Measurements from ENCODE around the gene MACROD2. TPM values are rescaled to one million over a fixed set of nuclear protein-coding genes. Genes with fewer than 3 reads are reported as not detected.

MACROD2 gene
- total RNA-seq, 1 experiment from 2014 or later: 3.7 TPM

- Histone ChIP-seq H2AFZ (ENCODE audit: low read depth, low read length, poor library complexity, severe bottlenecking) (no peak overlapping the region), H3K27me3 (ENCODE audit: insufficient read depth, low read length) (no peaks in the 10 kb centered on the region), H4K20me1 (ENCODE audit: insufficient read depth) (no peaks in the 10 kb centered on the region), H3K9me3 (ENCODE audit: control insufficient read depth in 1 of 2, insufficient read depth in 1 of 2, low read depth in 1 of 2, low read length in 2 of 2) (peaks cover 3% of the 10 kb centered on the region in 2 experiments; a peak in 2 of 4 replicates), H3K4me3 (replicated peaks in 1 of 2; ENCODE audit: low read depth in 1 of 2, low read length in 2 of 2) (no peak overlapping the region), H3K79me2 (ENCODE audit: insufficient read depth, low read length) (no peaks in the 10 kb centered on the region), H3K4me1 (ENCODE audit: control insufficient read depth in 1 of 2, insufficient read depth in 2 of 2, low read length in 2 of 2) (no peaks in the 10 kb centered on the region), H3K36me3 (ENCODE audit: control insufficient read depth in 1 of 2, insufficient read depth in 2 of 2, low read length in 2 of 2) (no peaks in the 10 kb centered on the region), H3K4me2 (ENCODE audit: low read length) (no peak overlapping the region), H3K27ac (ENCODE audit: low read depth, low read length) (no peak overlapping the region), H3K9ac (ENCODE audit: low read length) (no peak overlapping the region), H3K9me2 (ENCODE audit: insufficient read depth) (no peaks in the 10 kb centered on the region)
- DNase-seq (ENCODE audit: low read depth, low spot score): no peak
- RAD21 ChIA-PET (ENCODE audit: low non-redundant PET in 1 of 2, low total read pairs in 2 of 2, uncharacterized antibody in 2 of 2, unreplicated experiment in 2 of 2): no interaction called here
- TF ChIP-seq YY1 (IDR thresholded peaks at IDR 0.05; ENCODE audit: extremely low read depth, insufficient replicate concordance, low read depth, low read length) (no peak), EGR1 (IDR thresholded peaks at IDR 0.05; ENCODE audit: low read depth) (no peak), REST (IDR thresholded peaks at IDR 0.05; ENCODE audit: low read depth) (no peak), FOSL1 (IDR thresholded peaks at IDR 0.05; ENCODE audit: low read depth) (no peak), EZH2phosphoT487 (IDR thresholded peaks at IDR 0.05; ENCODE audit: borderline replicate concordance) (no peak), MAX (IDR thresholded peaks at IDR 0.05) (no peak), ATF3 (IDR thresholded peaks at IDR 0.05) (no peak), CEBPB (IDR thresholded peaks at IDR 0.05; ENCODE audit: low read depth) (no peak), SRF (IDR thresholded peaks at IDR 0.05; ENCODE audit: low read depth) (no peak), TCF7L2 (IDR thresholded peaks at IDR 0.05; ENCODE audit: borderline replicate concordance, extremely low read depth, insufficient read depth, insufficient read length) (no peak)
- POLR2A ChIA-PET: no interaction called here
- CTCF ChIA-PET: no interaction called here
- BruUV-seq (replicated peaks): no TSS peak
- intact Hi-C loops (cut with micrococcal nuclease): no loop called here
- no peak for ATAC-seq
Measured at GRCh38 chr20:15675061-15675514, 1679.8 kb downstream of the MACROD2 start.

All from HCT116 (cell line).